Measurements from ENCODE around the gene ARHGAP23. TPM values are rescaled to one million over a fixed set of nuclear protein-coding genes. Genes with fewer than 3 reads are reported as not detected.
"Not testable (repeated sequence)": the region's sequence is repeated elsewhere in the genome, so short reads cannot be mapped to it uniquely, and the experiment has no call there.

The ARHGAP23 gene
- polyA plus RNA-seq, 1 donor from 2014 or later: 1.6 TPM

DNA sequence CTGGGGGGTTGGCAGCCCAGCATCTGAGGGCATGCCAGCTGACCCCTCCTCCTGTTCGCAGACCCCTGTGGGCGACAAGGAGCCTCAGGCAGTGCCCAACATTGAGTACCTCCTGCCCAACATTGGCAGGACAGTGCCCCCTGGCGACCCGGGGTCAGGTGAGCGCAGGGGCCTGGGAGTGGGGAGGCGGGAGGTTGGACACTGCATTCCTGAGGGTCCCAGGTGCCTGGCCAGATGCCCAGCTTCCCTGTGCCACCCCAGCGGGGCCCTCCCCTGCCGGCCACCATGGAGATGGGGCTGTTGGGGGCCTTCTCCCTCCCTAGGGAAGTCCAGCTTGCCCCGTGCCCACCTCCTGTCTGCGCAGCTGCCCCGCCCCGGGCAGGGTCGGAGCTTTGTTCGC lies 70.1 kb downstream of the ARHGAP23 start:
- Histone ChIP-seq H4K20me1 (ENCODE audit: insufficient read depth) (no peaks in the 10 kb centered on the region), H3K9ac (ENCODE audit: low read length) (no peak overlapping the region), H2AFZ (ENCODE audit: low read depth, low read length) (no peak overlapping the region), H3K4me3 (ENCODE audit: low read length) (no peak overlapping the region), H3K9me3 (ENCODE audit: low read length) (no peaks in the 10 kb centered on the region), H3K27me3 (ENCODE audit: insufficient read depth, low read depth, low read length) (no peaks in the 10 kb centered on the region), H3K4me2 (ENCODE audit: low read length) (no peak overlapping the region), H3K36me3 (ENCODE audit: insufficient read depth, low read length) (no peaks in the 10 kb centered on the region), H3K79me2 (replicated peaks; ENCODE audit: insufficient read depth, low read length) (no peaks in the 10 kb centered on the region), H3K9me2 (ENCODE audit: insufficient read depth, low read length) (no peaks in the 10 kb centered on the region), H3F3A (ENCODE audit: insufficient read depth, low read length, poor library complexity, severe bottlenecking) (no peaks in the 10 kb centered on the region), H3K27ac (ENCODE audit: low read length) (no peak overlapping the region)
- TF ChIP-seq EP300 (conservative IDR thresholded peaks at IDR 0.05; ENCODE audit: poor library complexity, severe bottlenecking) (no peak), EZH2 (IDR thresholded peaks at IDR 0.05; ENCODE audit: borderline replicate concordance, insufficient read depth, low read length, poor library complexity, severe bottlenecking) (no peak), RAD21 (conservative IDR thresholded peaks at IDR 0.05) (no peak), SMC3 (conservative IDR thresholded peaks at IDR 0.05; ENCODE audit: poor library complexity) (no peak), TAF1 (IDR thresholded peaks at IDR 0.05; ENCODE audit: low read depth) (no peak), POLR2AphosphoS5 (IDR thresholded peaks at IDR 0.05) (no peak), MXI1 (conservative IDR thresholded peaks at IDR 0.05; ENCODE audit: poor library complexity, severe bottlenecking) (no peak)
- TF ChIP-seq, protein P1, sequence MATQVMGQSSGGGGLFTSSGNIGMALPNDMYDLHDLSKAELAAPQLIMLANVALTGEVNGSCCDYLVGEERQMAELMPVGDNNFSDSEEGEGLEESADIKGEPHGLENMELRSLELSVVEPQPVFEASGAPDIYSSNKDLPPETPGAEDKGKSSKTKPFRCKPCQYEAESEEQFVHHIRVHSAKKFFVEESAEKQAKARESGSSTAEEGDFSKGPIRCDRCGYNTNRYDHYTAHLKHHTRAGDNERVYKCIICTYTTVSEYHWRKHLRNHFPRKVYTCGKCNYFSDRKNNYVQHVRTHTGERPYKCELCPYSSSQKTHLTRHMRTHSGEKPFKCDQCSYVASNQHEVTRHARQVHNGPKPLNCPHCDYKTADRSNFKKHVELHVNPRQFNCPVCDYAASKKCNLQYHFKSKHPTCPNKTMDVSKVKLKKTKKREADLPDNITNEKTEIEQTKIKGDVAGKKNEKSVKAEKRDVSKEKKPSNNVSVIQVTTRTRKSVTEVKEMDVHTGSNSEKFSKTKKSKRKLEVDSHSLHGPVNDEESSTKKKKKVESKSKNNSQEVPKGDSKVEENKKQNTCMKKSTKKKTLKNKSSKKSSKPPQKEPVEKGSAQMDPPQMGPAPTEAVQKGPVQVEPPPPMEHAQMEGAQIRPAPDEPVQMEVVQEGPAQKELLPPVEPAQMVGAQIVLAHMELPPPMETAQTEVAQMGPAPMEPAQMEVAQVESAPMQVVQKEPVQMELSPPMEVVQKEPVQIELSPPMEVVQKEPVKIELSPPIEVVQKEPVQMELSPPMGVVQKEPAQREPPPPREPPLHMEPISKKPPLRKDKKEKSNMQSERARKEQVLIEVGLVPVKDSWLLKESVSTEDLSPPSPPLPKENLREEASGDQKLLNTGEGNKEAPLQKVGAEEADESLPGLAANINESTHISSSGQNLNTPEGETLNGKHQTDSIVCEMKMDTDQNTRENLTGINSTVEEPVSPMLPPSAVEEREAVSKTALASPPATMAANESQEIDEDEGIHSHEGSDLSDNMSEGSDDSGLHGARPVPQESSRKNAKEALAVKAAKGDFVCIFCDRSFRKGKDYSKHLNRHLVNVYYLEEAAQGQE (IDR thresholded peaks at IDR 0.05; ENCODE audit: borderline replicate concordance): no peak
- TF ChIP-seq, protein P2, sequence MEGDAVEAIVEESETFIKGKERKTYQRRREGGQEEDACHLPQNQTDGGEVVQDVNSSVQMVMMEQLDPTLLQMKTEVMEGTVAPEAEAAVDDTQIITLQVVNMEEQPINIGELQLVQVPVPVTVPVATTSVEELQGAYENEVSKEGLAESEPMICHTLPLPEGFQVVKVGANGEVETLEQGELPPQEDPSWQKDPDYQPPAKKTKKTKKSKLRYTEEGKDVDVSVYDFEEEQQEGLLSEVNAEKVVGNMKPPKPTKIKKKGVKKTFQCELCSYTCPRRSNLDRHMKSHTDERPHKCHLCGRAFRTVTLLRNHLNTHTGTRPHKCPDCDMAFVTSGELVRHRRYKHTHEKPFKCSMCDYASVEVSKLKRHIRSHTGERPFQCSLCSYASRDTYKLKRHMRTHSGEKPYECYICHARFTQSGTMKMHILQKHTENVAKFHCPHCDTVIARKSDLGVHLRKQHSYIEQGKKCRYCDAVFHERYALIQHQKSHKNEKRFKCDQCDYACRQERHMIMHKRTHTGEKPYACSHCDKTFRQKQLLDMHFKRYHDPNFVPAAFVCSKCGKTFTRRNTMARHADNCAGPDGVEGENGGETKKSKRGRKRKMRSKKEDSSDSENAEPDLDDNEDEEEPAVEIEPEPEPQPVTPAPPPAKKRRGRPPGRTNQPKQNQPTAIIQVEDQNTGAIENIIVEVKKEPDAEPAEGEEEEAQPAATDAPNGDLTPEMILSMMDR (IDR thresholded peaks at IDR 0.05; ENCODE audit: poor library complexity, severe bottlenecking): no peak

DNA sequence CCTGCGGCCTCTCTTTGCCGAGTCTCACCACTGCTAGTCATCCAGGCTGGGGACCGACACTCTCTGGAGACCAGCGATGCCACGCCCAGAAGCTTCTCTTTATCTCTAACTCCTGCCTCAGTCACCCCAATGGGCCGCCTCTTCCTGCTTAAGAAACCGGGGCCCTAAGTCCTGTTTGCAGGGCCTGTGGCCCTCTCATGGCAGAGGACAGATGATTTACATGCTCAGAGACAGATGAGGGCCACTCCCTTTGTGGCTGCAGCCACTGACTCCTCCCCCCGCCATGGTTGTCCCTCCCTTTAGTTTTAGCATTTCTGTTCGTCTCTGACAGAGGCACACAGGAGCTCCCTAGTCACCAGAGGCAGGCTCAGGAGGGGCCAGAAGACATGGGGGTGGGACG lies 71.0 kb downstream of the ARHGAP23 start:
- not testable (repeated sequence) for H3K4me2 ChIP-seq (ENCODE audit: low read length); H3K9me3 ChIP-seq (ENCODE audit: low read length); H3K9me2 ChIP-seq (ENCODE audit: insufficient read depth, low read length); H3K36me3 ChIP-seq (ENCODE audit: insufficient read depth, low read length); H3K4me3 ChIP-seq (ENCODE audit: low read length); H4K20me1 ChIP-seq (ENCODE audit: insufficient read depth); H3K9ac ChIP-seq (ENCODE audit: low read length); H3K79me2 ChIP-seq (replicated peaks; ENCODE audit: insufficient read depth, low read length); H3K27me3 ChIP-seq (ENCODE audit: insufficient read depth, low read depth, low read length); H3K27ac ChIP-seq (ENCODE audit: low read length); H2AFZ ChIP-seq (ENCODE audit: low read depth, low read length); H3F3A ChIP-seq (ENCODE audit: insufficient read depth, low read length, poor library complexity, severe bottlenecking)

DNA sequence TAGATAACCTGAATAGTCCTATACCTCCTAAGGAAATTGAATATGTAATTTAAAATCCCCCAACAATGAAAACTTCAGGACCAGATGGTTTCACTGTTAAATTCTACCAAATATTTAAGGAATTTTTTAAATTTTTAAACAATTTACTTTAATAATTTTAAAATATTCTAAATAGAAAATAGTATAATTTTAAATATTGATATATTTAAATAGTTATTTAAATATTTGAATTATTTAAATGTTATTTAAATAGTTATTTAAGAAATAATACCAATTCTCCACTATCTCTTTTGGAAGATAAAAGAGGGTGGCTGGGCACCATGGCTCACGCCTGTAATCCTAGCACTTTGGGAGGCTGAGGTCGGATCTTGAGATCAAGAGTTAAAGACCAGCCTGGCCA lies 73.5 kb downstream of the ARHGAP23 start:
- H3F3A ChIP-seq (ENCODE audit: insufficient read depth, low read length, poor library complexity, severe bottlenecking); H3K27ac ChIP-seq (ENCODE audit: low read length); H3K79me2 ChIP-seq (replicated peaks; ENCODE audit: insufficient read depth, low read length); H3K27me3 ChIP-seq (ENCODE audit: insufficient read depth, low read depth, low read length); H4K20me1 ChIP-seq (ENCODE audit: insufficient read depth); H3K9me2 ChIP-seq (ENCODE audit: insufficient read depth, low read length); H3K4me3 ChIP-seq (ENCODE audit: low read length); H3K9me3 ChIP-seq (ENCODE audit: low read length); H3K9ac ChIP-seq (ENCODE audit: low read length); H3K36me3 ChIP-seq (ENCODE audit: insufficient read depth, low read length); H2AFZ ChIP-seq (ENCODE audit: low read depth, low read length); H3K4me2 ChIP-seq (ENCODE audit: low read length): not testable (repeated sequence)

DNA sequence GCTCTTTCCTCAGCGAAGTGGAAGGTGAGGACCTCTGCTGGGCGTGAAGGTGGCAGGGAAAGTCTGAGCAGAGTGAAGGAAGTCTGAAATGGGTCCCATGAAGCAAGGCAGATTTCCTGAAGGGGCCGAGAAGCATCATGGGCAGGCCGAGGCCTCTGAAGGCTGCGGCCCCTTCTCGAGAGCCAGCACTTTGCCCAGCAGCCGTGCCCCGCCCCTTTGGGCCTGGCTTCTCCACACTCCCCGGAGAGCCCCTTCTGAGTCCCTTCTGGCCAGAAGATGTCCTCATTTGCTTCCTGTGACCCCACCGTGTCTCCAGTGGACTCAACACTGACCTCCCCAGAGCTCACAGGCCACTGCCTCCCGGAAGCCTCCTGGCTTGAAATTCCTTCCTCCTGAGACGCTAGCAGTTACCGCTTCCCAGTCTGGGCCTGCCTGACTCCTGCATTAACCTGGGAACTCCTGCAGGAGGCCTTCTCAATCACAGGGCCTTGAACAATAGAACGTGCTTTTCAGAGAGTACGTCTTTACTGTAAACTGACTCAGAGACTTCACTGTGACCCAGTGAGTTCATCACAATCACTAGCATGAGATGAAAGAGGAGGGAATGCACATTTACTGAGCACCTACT lies 75.1 kb downstream of the ARHGAP23 start:
- not testable (repeated sequence) for H4K20me1 ChIP-seq (ENCODE audit: insufficient read depth); H3K79me2 ChIP-seq (replicated peaks; ENCODE audit: insufficient read depth, low read length); H3K9me2 ChIP-seq (ENCODE audit: insufficient read depth, low read length); H3F3A ChIP-seq (ENCODE audit: insufficient read depth, low read length, poor library complexity, severe bottlenecking); H3K4me3 ChIP-seq (ENCODE audit: low read length); H3K9me3 ChIP-seq (ENCODE audit: low read length); H3K36me3 ChIP-seq (ENCODE audit: insufficient read depth, low read length); H3K9ac ChIP-seq (ENCODE audit: low read length); H2AFZ ChIP-seq (ENCODE audit: low read depth, low read length); H3K4me2 ChIP-seq (ENCODE audit: low read length); H3K27me3 ChIP-seq (ENCODE audit: insufficient read depth, low read depth, low read length); H3K27ac ChIP-seq (ENCODE audit: low read length)

Data from neural cell (in vitro differentiated cells).